ENCODE data around the gene STX17. TPM values are rescaled to one million over a fixed set of nuclear protein-coding genes. Genes with fewer than 3 reads are reported as not detected.

The STX17 gene
- total RNA-seq, 3 donors from 2014 or later: 32.3 to 67.9 (median 50.1) TPM

- Histone ChIP-seq H3K27me3 (no peaks in the 10 kb centered on the region), H3K27ac (no peak overlapping the region), H3K4me1 (no peaks in the 10 kb centered on the region), H3K36me3 (no peaks in the 10 kb centered on the region), H3K9me3 (no peaks in the 10 kb centered on the region), H3K4me3 (no peak overlapping the region)
- TF ChIP-seq POLR2A (IDR thresholded peaks at IDR 0.05) (no peak), CTCF (IDR thresholded peaks at IDR 0.05) (no peak), POLR2AphosphoS5 (IDR thresholded peaks at IDR 0.05) (no peak)
- intact Hi-C loops (cut with DNase I; ENCODE audit: low total_unique reads): no loop called here
- DNase-seq (ENCODE audit: low spot score in 2 of 2): no peak
These were observed 47.5 kb downstream of the STX17 start for GRCh38 chr9:99953861-99954507.

- no peak overlapping the region for H3K27ac ChIP-seq
- intact Hi-C loops (cut with DNase I; ENCODE audit: low total_unique reads): no loop called here
- H3K9me3 ChIP-seq: no peaks in the 10 kb centered on the region
- no peaks in the 10 kb centered on the region for H3K4me1 ChIP-seq
- TF ChIP-seq POLR2A (IDR thresholded peaks at IDR 0.05): no peak
- TF ChIP-seq POLR2AphosphoS5 (IDR thresholded peaks at IDR 0.05): no peak
- no peak for TF ChIP-seq CTCF (IDR thresholded peaks at IDR 0.05)
- DNase-seq (ENCODE audit: low spot score in 2 of 2): no peak
- H3K27me3 ChIP-seq: no peaks in the 10 kb centered on the region
- no peak overlapping the region for H3K4me3 ChIP-seq
- H3K36me3 ChIP-seq: no peaks in the 10 kb centered on the region
These were observed 48.4 kb downstream of the STX17 start for GRCh38 chr9:99954819-99955218.

GRCh38 chr9:99955606-99956005, 49.2 kb downstream of the STX17 start:
- no peak for TF ChIP-seq POLR2A (IDR thresholded peaks at IDR 0.05)
- no peak for TF ChIP-seq POLR2AphosphoS5 (IDR thresholded peaks at IDR 0.05)
- intact Hi-C loops (cut with DNase I; ENCODE audit: low total_unique reads): no loop called here
- no peaks in the 10 kb centered on the region for H3K36me3 ChIP-seq

GRCh38 chr9:99962680-99963261, 56.3 kb downstream of the STX17 start:
- Histone ChIP-seq H3K4me3 (no peak overlapping the region), H3K9me3 (no peaks in the 10 kb centered on the region), H3K4me1 (no peaks in the 10 kb centered on the region), H3K36me3 (no peaks in the 10 kb centered on the region), H3K27me3 (no peaks in the 10 kb centered on the region), H3K27ac (no peak overlapping the region)
- DNase-seq (ENCODE audit: low spot score in 2 of 2): no peak
- intact Hi-C loops (cut with DNase I; ENCODE audit: low total_unique reads): no loop called here
- TF ChIP-seq POLR2AphosphoS5 (IDR thresholded peaks at IDR 0.05) (no peak), POLR2A (IDR thresholded peaks at IDR 0.05) (no peak), CTCF (IDR thresholded peaks at IDR 0.05) (no peak)

More at GRCh38 chr9:99955606-99956005, 49.2 kb downstream of the STX17 start:
- Histone ChIP-seq H3K4me1 (no peaks in the 10 kb centered on the region), H3K9me3 (no peaks in the 10 kb centered on the region), H3K27ac (no peak overlapping the region), H3K27me3 (no peaks in the 10 kb centered on the region), H3K4me3 (no peak overlapping the region)
- no peak for DNase-seq (ENCODE audit: low spot score in 2 of 2)

GRCh38 chr9:99964336-99964735, 57.9 kb downstream of the STX17 start:
- intact Hi-C loops (cut with DNase I; ENCODE audit: low total_unique reads): no loop called here
- H3K27me3 ChIP-seq: no peaks in the 10 kb centered on the region
- no peaks in the 10 kb centered on the region for H3K4me1 ChIP-seq
- H3K27ac ChIP-seq: no peak overlapping the region
- no peak for DNase-seq (ENCODE audit: low spot score in 2 of 2)
- H3K9me3 ChIP-seq: no peaks in the 10 kb centered on the region
- H3K4me3 ChIP-seq: no peak overlapping the region
- no peak for TF ChIP-seq POLR2A (IDR thresholded peaks at IDR 0.05)
- TF ChIP-seq CTCF (IDR thresholded peaks at IDR 0.05): no peak
- no peak for TF ChIP-seq POLR2AphosphoS5 (IDR thresholded peaks at IDR 0.05)
- no peaks in the 10 kb centered on the region for H3K36me3 ChIP-seq

Data from breast epithelium (tissue), 4 donors.